ENCODE results near the gene ZNF12.

DNA sequence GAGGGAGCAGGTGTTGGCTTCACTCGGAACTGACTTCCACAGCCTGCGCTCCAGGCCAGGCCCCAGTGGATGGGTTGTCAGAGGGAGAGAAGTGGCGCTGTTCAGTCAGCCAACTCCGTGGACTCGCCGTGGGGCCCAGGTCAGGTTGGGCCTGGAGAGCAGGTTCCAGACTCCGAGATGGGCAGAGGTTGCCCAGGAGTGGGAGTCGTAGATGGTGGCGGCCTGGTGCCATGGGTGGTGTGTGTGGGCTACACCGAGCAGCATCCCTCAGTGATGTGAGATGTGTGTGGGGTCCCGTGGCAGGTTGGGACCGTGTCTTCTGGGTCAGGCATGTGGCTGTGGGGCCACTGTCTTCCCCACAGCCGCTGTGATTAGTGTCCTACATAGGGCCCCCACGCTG, 59.2 kb downstream of the ZNF12 start:
- no peak for TF ChIP-seq POLR2A (IDR thresholded peaks at IDR 0.05)
- TF ChIP-seq, protein P1, sequence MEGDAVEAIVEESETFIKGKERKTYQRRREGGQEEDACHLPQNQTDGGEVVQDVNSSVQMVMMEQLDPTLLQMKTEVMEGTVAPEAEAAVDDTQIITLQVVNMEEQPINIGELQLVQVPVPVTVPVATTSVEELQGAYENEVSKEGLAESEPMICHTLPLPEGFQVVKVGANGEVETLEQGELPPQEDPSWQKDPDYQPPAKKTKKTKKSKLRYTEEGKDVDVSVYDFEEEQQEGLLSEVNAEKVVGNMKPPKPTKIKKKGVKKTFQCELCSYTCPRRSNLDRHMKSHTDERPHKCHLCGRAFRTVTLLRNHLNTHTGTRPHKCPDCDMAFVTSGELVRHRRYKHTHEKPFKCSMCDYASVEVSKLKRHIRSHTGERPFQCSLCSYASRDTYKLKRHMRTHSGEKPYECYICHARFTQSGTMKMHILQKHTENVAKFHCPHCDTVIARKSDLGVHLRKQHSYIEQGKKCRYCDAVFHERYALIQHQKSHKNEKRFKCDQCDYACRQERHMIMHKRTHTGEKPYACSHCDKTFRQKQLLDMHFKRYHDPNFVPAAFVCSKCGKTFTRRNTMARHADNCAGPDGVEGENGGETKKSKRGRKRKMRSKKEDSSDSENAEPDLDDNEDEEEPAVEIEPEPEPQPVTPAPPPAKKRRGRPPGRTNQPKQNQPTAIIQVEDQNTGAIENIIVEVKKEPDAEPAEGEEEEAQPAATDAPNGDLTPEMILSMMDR (IDR thresholded peaks at IDR 0.05): no peak
- TF ChIP-seq EP300 (IDR thresholded peaks at IDR 0.05): no peak
